GM18505 (cell line): ENCODE results near the gene METAP1D.

Experiments used
- ATAC-seq: cut with Tn5 transposase; IDR thresholded peaks from one replicate; pipeline ENCODE4 v1.9.1; 2021; ENCODE audit not compliant: unreplicated experiment
- POLR2A ChIP-seq: IDR thresholded peaks from 4 replicates; pipeline ENCODE4 v1.6.1; 2011; ENCODE audit warnings: borderline replicate concordance; ENCODE audit not compliant: insufficient read depth, insufficient read length; ENCODE audit errors: extremely low read depth

Gene METAP1D

DNA sequence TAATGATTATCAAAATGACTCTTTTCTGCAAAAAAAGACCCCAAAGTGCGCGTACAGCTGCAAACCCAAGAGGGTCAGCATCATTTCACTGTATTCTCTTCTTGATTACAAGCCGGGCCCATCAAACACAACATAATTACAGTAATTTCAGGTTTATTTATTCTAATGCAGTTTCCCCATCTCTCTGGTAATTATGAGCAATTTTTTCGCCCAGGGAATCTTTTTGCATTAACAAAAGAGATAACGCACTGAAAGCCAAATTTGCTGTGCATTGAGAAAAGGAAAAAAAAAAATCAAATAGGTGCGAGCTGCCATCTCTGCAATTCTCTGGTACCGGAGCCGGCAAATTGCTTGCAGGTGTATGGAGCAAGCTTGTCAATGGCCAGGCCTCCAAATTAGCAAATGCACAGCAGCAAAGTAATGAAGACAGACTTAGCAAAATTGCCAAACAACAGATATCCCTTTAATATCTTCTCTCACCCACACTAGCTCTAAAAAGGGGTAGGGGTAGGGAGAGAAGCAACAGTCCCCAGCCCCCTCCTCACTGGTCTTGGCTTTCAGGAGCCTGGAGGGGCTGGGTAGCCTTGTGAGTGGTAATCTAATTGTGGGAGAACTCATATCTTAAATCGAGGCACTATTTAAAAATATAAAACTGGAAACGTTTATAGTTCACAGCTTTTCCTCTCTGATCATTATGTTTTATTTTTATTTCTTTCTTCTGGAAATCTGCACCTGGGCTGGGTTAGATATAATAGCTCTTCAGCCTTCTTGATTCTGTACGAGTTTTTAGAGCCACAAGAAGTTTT is 92.2 kb downstream of the METAP1D start:
- no peak for ATAC-seq
- TF ChIP-seq POLR2A: no peak

DNA sequence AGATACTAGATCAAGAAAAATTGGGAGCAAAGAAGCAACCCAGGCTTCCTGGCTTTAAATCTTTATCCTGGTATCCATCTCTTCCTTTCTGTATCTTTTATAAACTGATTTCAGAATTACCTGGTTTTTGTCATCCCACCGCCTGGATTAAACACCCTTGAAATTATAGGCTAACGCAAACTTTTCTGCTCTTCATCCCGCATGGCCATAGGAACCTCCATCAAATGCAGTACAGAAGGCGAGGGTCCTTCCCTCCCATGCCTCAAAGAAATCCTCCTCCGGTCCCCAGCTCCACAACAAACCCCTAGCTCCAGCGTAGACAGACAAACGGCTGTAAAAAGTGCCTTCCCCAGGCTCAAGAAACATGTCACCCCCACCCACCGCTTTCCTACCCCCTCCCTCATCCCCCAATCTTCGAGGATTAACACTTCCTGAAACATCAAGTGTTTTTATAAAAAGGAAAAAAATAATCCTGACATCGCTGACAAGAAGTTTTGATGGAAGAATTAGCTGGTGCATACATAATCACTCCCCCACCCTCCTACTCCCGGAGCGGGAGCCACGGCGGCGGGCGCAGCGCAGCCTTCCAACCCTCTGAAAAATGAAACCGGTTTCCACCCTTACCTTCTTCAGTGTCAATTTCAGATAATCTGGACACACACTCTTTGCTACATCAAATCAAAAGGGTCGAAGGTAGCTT is 93.1 kb downstream of the METAP1D start:
- no peak for TF ChIP-seq POLR2A
- no peak for ATAC-seq

DNA sequence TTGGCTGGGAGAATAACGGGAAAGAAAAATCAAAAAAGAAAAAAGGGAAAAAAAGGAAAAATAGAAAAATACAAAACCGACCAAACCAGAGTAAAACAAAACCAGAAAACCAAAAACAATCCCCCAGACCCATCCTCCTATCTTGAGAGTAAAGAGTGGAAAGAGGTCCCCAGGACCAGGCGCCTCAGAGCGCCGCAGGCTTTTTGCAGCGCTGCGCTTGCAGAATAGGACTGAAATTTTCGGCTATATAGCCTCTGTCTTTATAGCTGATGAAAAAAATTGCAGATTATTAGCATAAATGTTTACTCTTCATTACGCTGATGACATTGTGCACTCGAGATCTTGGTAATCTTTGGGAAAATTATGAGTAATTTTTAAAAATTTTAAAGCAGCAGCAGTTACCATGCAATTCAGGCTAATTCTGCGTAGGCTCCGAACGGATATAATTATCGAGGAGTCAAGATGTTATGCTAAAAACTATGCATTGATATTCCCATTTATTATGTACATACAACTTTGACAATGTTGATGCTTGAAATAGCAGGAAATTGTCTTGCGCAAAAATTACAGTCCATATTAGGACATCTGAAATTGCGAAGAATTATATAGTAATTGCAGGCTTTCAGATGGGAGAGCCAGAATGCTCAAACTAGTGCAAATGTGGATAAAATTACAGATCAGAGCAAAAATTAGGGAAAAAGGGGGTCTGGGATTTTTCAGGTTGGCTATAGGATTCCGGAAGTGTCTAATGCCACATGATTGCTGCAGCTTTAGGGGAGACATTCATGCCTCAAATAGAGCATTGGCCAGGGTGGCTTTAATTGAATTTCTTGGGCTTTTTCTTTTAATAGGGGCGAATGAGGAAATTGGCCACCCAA is 93.9 kb downstream of the METAP1D start:
- ATAC-seq: no peak

DNA sequence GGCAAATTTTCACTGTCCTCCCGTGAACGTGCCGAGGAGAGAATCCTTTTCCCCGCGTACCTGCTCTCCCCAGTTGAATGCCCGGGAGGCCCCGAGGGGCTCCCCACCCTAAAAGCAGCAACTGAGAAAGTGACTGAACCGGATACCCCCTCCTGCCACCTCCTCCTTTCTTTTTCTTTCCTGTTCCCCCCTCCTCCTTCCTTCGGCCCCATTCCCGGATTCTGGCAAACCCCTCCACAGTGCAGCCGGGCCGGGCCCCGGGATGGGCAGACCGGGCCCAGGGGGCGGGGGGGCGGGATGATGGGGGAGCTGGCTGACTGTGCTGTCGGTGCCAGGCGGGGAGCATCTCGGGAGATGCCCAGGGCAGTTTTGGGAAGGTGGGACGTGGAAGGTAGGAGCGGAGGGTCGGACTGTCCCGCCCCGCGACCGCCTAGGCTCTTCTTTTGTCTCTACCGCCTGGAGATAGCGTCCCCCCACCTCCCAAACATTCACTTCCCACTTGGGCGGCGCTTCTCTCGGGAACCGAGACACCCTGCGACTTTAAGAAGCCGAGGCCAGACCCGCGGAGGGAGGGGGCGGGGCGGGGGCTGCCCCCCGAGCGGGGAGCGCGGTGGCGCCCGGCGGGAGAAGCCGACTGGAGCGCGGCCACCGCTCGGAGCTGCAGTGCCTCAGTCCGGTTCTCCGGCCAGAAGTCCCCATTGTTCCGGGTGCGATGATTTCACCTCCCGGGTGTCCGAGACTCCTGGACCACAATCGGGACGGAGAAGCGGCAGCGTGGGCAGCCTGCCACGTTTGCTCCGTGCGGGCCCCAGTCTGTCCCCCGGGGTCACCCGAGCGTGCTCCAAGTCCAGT is 94.8 kb downstream of the METAP1D start:
- no peak for ATAC-seq
- no peak for TF ChIP-seq POLR2A

More for the DNA sequence above, 93.9 kb downstream of the METAP1D start:
- no peak for TF ChIP-seq POLR2A

DNA sequence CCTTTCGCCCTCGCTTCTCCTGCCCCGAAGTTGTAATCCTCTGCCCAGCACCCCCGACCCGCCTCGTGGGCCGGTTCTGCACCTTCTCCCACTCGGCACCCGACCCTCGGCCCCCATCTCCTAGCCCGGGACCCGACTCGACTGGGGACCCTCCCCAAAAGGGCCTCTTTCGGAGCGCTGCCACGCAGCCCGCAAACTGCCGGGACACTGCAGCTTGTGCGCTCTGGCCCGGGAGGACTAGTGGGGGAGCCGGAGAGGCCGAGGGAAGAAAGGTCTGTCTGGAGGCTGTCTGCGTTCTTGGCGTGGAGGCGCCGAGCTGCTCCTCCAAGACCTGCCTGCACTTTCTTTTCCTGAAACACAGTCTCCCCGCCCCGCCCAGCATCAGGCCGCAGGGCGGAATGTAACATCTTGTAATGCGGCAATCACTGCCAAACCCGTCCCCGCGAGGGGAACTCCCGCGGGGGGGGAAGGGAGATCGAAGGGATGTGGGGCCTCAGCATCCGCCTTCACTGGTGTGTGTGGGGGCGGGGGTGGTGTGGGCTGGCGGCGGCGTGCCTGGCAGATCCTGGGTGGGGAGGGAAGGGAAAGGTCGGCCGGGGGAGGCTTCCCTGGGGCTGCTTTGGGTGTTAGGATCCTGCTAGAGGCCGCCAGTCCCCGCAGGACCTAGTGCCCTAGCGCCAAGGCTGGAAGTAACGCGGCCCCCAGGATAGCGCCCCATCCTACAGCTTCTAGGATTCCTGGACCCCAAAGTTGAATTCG is 95.6 kb downstream of the METAP1D start:
- ATAC-seq: no peak
- no peak for TF ChIP-seq POLR2A

DNA sequence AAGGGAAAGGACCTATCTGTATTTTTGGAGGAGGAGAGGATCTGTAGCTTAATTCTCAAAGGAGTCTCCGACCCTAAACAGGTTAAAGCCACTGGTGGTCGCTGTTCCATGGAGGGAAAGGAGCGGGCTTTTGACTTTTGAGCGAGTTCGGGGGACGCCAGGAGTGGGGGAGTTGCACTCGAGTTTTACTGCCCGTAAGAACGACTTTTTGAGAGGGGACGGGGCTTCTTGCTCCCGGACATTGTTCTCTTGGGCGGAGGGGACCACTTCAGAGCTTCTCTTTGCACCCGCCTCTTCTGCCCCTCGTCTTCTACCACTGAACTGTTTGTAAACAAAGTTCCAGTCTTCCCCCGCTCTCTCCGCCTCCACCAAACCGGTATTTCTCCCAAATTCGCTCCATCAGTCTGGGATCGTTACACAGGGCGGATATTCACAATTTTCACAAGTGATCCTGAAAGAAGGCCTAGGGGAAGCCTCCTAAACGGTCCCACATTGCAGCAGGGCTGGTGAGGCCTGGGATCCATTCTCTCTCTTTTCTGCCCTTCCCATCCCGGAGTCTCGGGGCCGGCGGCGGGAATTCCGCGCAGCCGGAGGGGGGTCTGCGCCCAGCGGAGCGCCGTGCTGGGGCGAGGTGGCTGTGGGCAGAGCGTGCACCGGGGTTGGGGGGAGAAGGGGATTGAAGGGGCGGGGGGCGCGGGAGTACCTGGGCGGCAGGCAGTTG is 96.3 kb downstream of the METAP1D start:
- no peak for ATAC-seq
- no peak for TF ChIP-seq POLR2A

DNA sequence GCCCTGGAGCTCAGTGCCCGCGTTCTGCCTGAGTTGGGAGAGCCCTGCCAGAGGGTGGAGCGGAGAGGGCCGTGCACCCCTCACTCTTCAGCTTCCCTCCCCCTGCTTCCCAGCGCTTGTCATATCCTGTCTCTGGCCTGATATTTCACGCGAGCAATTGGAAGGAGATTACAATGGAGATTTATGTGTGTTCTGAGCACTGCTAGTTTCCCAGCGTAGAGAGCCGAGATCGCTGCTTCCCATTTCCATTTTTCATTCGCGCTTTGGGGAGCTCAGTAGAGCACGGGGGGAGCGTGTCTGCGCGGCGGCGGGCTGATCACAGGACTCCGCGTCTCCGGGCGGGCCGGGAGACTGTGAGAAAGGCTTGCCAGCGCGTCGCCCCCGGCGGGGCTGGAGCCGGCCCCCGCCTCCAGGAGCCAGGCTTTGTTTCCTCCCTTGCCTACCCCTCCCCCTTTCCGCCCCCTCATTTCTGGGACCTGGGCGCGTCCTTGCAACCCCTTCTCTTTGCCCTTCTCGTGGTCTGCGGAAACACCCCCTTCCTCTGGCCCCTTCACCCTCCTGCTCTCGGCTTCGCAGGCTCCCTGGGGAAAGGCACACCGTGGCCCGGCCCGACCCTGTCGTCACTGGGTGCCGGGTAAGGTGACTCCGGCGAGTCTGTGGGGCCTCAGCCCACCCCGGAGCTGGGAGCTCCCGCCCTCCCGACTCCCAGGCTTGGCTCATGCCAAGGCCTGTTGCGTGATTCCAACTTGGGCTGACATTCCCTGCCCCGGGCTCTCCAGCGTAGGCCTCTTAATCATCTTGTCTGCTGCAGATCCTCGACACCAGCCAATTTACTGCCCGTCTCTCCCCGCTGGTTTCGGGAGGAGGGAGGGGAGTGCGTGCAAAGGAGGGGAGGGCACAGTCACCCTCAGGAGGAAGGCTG is 97.1 kb downstream of the METAP1D start:
- ATAC-seq: no peak
- no peak for TF ChIP-seq POLR2A

DNA sequence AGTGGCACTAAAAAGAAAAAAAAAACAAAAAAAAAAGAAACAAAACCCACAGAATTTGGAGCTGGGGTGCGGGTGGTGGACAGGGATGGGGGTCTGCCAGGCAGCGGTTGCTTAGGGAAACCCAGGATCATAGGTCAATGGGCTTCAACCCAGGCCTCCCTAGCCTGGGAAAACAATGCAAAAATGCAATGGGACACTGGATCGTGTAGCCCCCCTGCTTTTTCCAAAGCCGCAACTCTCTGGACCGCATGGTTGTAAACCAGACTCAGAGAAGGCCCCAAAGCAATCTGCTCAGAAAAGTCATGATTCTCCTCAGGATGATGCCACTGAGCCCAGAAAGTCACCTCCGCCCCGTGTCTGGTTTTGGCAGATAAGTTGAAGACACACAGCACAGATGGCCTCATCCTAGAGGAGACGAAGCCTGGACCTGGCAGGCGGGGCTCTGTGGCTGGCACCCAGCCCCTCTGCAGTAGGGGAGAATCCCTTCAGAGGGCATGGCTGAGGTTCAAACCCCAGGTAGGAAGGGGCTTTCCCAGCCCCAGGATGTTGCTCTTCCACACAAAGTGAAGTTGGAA is 97.9 kb downstream of the METAP1D start:
- no peak for TF ChIP-seq POLR2A
- no peak for ATAC-seq

DNA sequence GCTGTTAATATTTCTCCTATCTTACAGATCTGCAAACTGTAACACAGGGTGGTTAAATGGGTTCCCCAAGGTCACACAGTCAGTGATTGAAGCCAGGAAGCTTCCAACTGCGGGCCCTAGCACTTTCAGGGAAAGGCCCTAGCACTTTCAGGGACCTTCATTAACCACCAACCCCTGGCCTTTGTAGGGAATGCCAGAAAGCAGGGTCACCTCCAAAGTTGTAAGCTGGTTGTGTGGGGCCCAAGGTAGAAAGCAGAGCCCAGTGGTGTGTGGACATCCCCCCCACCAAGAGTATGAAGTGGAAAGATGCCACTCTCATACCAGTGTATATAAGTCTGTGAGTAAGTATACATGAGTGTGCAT is 98.5 kb downstream of the METAP1D start:
- no peak for TF ChIP-seq POLR2A
- ATAC-seq: no peak
